ENCODE measurements around the gene GALNT10. TPM values are rescaled to one million over a fixed set of nuclear protein-coding genes. Genes with fewer than 3 reads are reported as not detected.
A peak's percentile ranks its signal among the peaks of the same experiment; 100 is the strongest.

The GALNT10 gene
- total and polyA plus RNA-seq, 9 of the 15 experiments (the other 6 are each of a cell fraction or from before 2014, with no cell fraction given): 4.6 to 37.1 (median 13.3) TPM

DNA sequence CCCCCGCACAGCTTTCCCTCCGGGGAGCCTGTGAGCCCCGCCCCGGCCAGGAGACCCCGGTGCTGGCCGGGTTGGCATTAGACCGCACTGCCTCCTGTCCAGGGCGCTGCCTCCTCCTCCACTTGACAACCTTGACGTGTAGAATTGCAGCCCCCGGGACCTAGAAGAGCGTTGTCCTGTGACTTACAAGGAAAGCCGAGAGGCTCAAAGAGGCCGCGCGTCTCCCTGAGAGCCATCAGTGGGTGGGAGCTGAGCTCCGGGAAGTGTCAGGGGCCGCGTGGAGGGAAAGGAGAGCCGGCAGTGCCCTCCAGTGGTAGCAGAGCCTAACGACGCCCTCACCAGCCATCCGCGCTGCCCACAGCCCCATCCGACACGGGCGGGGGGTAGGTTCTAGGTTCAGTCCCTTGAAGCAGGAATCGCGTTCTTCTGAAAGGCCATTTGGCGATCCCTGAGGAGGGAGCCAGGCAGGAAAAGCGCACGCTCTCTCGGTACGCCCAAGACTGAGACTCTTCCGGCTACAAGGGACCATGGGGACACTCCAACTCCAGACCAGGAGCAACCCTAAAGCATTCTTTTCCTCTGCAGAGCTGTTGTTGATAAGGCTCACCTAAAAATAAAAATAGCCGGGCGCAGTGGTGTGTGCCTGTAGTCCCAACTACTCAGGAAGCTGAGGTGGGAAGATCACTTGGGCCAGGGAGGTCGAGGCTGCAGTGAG, 214.7 kb downstream of the GALNT10 start (continued):
- TF ChIP-seq NR2C2 (CRISPR knock-in tag; IDR thresholded peaks at IDR 0.05): no peak
- TF ChIP-seq NR2C2 (tag; IDR thresholded peaks at IDR 0.05): no peak
- TF ChIP-seq SP2 (IDR thresholded peaks at IDR 0.05; ENCODE audit: extremely low read depth, low read depth, low read length, poor library complexity, severe bottlenecking): no peak
- TF ChIP-seq KLF16 (IDR thresholded peaks at IDR 0.05): no peak
- no peak for TF ChIP-seq NR1H2 (CRISPR knock-in tag; IDR thresholded peaks at IDR 0.05)
- no peak for TF ChIP-seq ZNF324 (CRISPR knock-in tag; IDR thresholded peaks at IDR 0.05)
- peak; percentile 78 for TF ChIP-seq MYC (IDR thresholded peaks at IDR 0.05; ENCODE audit: low read depth, low read length)
- TF ChIP-seq MYC (CRISPR knock-in tag; IDR thresholded peaks at IDR 0.05; ENCODE audit: borderline replicate concordance, low read depth): no peak
- TF ChIP-seq, protein P1, sequence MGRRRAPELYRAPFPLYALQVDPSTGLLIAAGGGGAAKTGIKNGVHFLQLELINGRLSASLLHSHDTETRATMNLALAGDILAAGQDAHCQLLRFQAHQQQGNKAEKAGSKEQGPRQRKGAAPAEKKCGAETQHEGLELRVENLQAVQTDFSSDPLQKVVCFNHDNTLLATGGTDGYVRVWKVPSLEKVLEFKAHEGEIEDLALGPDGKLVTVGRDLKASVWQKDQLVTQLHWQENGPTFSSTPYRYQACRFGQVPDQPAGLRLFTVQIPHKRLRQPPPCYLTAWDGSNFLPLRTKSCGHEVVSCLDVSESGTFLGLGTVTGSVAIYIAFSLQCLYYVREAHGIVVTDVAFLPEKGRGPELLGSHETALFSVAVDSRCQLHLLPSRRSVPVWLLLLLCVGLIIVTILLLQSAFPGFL (CRISPR knock-in tag; IDR thresholded peaks at IDR 0.05): no peak
- TF ChIP-seq THRAP3 (IDR thresholded peaks at IDR 0.05; ENCODE audit: borderline replicate concordance): no peak
- 0 out of 2 replicates have a peak, but pooled peaks have one; percentile 29 for TF ChIP-seq SOX6 (IDR thresholded peaks at IDR 0.05)
- TF ChIP-seq, protein P2, sequence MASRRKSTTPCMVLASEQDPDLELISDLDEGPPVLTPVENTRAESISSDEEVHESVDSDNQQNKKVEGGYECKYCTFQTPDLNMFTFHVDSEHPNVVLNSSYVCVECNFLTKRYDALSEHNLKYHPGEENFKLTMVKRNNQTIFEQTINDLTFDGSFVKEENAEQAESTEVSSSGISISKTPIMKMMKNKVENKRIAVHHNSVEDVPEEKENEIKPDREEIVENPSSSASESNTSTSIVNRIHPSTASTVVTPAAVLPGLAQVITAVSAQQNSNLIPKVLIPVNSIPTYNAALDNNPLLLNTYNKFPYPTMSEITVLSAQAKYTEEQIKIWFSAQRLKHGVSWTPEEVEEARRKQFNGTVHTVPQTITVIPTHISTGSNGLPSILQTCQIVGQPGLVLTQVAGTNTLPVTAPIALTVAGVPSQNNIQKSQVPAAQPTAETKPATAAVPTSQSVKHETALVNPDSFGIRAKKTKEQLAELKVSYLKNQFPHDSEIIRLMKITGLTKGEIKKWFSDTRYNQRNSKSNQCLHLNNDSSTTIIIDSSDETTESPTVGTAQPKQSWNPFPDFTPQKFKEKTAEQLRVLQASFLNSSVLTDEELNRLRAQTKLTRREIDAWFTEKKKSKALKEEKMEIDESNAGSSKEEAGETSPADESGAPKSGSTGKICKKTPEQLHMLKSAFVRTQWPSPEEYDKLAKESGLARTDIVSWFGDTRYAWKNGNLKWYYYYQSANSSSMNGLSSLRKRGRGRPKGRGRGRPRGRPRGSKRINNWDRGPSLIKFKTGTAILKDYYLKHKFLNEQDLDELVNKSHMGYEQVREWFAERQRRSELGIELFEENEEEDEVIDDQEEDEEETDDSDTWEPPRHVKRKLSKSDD (conservative IDR thresholded peaks at IDR 0.05; ENCODE audit: low read length): 0 out of 2 replicates have a peak, but pooled peaks have one; percentile 39
- TF ChIP-seq POLR3A (IDR thresholded peaks at IDR 0.05; ENCODE audit: borderline replicate concordance, extremely low read depth, insufficient read depth, insufficient read length): no peak
- TF ChIP-seq ZNF830 (CRISPR knock-in tag; IDR thresholded peaks at IDR 0.05): no peak
- TF ChIP-seq MCM3 (IDR thresholded peaks at IDR 0.05): no peak
- no peak for TF ChIP-seq ZNF75A (CRISPR knock-in tag; IDR thresholded peaks at IDR 0.05)
- TF ChIP-seq GATAD2B (IDR thresholded peaks at IDR 0.05; ENCODE audit: borderline replicate concordance): no peak
- no peak for TF ChIP-seq SNRNP70 (optimal IDR thresholded peaks at IDR 0.05; ENCODE audit: low read depth, low read length)
- TF ChIP-seq, protein P3, sequence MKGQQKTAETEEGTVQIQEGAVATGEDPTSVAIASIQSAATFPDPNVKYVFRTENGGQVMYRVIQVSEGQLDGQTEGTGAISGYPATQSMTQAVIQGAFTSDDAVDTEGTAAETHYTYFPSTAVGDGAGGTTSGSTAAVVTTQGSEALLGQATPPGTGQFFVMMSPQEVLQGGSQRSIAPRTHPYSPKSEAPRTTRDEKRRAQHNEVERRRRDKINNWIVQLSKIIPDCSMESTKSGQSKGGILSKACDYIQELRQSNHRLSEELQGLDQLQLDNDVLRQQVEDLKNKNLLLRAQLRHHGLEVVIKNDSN (CRISPR knock-in tag; IDR thresholded peaks at IDR 0.05): no peak
- TF ChIP-seq, protein P4, sequence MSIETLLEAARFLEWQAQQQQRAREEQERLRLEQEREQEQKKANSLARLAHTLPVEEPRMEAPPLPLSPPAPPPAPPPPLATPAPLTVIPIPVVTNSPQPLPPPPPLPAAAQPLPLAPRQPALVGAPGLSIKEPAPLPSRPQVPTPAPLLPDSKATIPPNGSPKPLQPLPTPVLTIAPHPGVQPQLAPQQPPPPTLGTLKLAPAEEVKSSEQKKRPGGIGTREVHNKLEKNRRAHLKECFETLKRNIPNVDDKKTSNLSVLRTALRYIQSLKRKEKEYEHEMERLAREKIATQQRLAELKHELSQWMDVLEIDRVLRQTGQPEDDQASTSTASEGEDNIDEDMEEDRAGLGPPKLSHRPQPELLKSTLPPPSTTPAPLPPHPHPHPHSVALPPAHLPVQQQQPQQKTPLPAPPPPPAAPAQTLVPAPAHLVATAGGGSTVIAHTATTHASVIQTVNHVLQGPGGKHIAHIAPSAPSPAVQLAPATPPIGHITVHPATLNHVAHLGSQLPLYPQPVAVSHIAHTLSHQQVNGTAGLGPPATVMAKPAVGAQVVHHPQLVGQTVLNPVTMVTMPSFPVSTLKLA (conservative IDR thresholded peaks at IDR 0.05): 0 out of 4 replicates have a peak, but pooled peaks of 1 of the 2 experiments have one; percentile 20
- no peak for TF ChIP-seq CREB1 (IDR thresholded peaks at IDR 0.05)
- peak; percentile 46; the same call in 1 of the 2 replicates for TF ChIP-seq CREB1 (CRISPR knock-in tag; IDR thresholded peaks at IDR 0.05)

Data from K562 (cell line).